SK-N-SH (cell line): Measurements from ENCODE around the gene MIGA2.

Source experiments
- CTCF ChIP-seq: fragments of 200-600 bp; sonication (generic); IDR thresholded peaks from 2 replicates; pipeline ENCODE4 v1.6.1; 2017; ENCODE audit warnings: antibody characterized with exemption, mild to moderate bottlenecking, moderate library complexity
- EP300 ChIP-seq, 2 experiments: IDR thresholded peaks; 2 replicates each; pipeline versions ENCODE4 v1.4.0 to v1.6.1; 2012; ENCODE audit warnings: borderline replicate concordance in 1 of 2, low read depth in 1 of 2, low read length in 1 of 2
- FOSL2 ChIP-seq: IDR thresholded peaks from 2 replicates; pipeline ENCODE4 v1.4.0; 2012; ENCODE audit warnings: low read depth, mild to moderate bottlenecking, moderate library complexity, borderline replicate concordance
- FOXM1 ChIP-seq: IDR thresholded peaks from 2 replicates; pipeline ENCODE4 v1.4.0; 2012; ENCODE audit warnings: low read depth, mild to moderate bottlenecking
- GABPA ChIP-seq: IDR thresholded peaks from 2 replicates; pipeline ENCODE4 v1.4.0; 2012; ENCODE audit warnings: low read depth, mild to moderate bottlenecking
- JUND ChIP-seq: IDR thresholded peaks from 2 replicates; pipeline ENCODE4 v1.4.0; 2012
- RAD21 ChIP-seq: IDR thresholded peaks from 2 replicates; pipeline ENCODE4 v1.6.1; 2012; ENCODE audit warnings: mild to moderate bottlenecking, low read length
- RXRA ChIP-seq: IDR thresholded peaks from 2 replicates; pipeline ENCODE4 v1.4.0; 2012; ENCODE audit warnings: low read depth, mild to moderate bottlenecking, borderline replicate concordance
- SIN3A ChIP-seq: IDR thresholded peaks from 2 replicates; pipeline ENCODE4 v1.6.1; 2012; ENCODE audit warnings: low read depth, mild to moderate bottlenecking, low read length, moderate library complexity, borderline replicate concordance
- USF1 ChIP-seq: IDR thresholded peaks from 2 replicates; pipeline ENCODE4 v1.4.0; 2012; ENCODE audit warnings: low read depth, borderline replicate concordance
- YY1 ChIP-seq: IDR thresholded peaks from 2 replicates; pipeline ENCODE4 v1.4.0; 2012; ENCODE audit warnings: low read depth, mild to moderate bottlenecking

- TF ChIP-seq SIN3A (no peak), FOXM1 (no peak), YY1 (no peak), GABPA (no peak), CTCF (no peak), FOSL2 (no peak), RAD21 (no peak), JUND (no peak), EP300 (IDR thresholded peaks at IDR 0.05; ENCODE audit: borderline replicate concordance in 1 of 2, low read depth in 1 of 2, low read length in 1 of 2) (no peak; a peak in 1 of 4 replicates), RXRA (no peak), USF1 (no peak)
These were observed 9.8 kb upstream of the MIGA2 start for GRCh38 chr9:129026442-129027223.
